Tibial artery (tissue), 4 donors: ENCODE measurements around the gene DNAJC6.
"Not testable (repeated sequence)": the region's sequence is repeated elsewhere in the genome, so short reads cannot be mapped to it uniquely, and the experiment has no call there.

ENCODE experiments used
- DNase-seq, 2 donors: peaks; one replicate each; pipeline ENCODE4 v3.0.0-alpha.2; 2019
- H3K27ac ChIP-seq, 2 donors: fragments of 200-600 bp; sonication (generic) in 1 of 2; 1 replicate in 1 of 2; 2 replicates in 1 of 2; pipeline ENCODE4 v1.5.1; 2018 to 2019; ENCODE audit warnings: mild to moderate bottlenecking in 1 of 2
- H3K27me3 ChIP-seq, 2 donors: fragments of 200-600 bp; sonication (generic) in 1 of 2; one replicate each; pipeline versions ENCODE4 v1.5.1 to v1.6.0; 2016 to 2019
- H3K36me3 ChIP-seq, 3 donors: fragments of 200-600 bp; sonication (generic) in 2 of 3; one replicate each; pipeline ENCODE4 v1.5.1; 2016 to 2019; ENCODE audit warnings: mild to moderate bottlenecking in 2 of 3
- H3K4me1 ChIP-seq, 4 donors: fragments of 200-600 bp; sonication (generic) in 2 of 4; 1 replicate in 3 of 4; 2 replicates in 1 of 4; pipeline ENCODE4 v1.5.1; 2016 to 2019
- H3K4me3 ChIP-seq, 2 donors: fragments of 200-600 bp; sonication (generic) in 1 of 2; 1 replicate in 1 of 2; 2 replicates in 1 of 2; pipeline ENCODE4 v1.5.1; 2018 to 2019; ENCODE audit warnings: mild to moderate bottlenecking in 2 of 2
- H3K9me3 ChIP-seq, 3 donors: fragments of 200-600 bp; sonication (generic) in 1 of 3; one replicate each; pipeline ENCODE4 v1.5.1; 2016 to 2019
- CTCF ChIP-seq, 2 experiments: fragments of 200-600 bp in 1 of 2; fragments of 450-650 bp in 1 of 2; IDR thresholded peaks; one replicate each; pipeline ENCODE4 v1.5.1; 2017 to 2019; ENCODE audit warnings: antibody characterized with exemption in 2 of 2, mild to moderate bottlenecking in 1 of 2, moderate library complexity in 1 of 2
- intact Hi-C: fragments of 100-400 bp; cut with DNase I; formaldehyde crosslinking; loops from one replicate; pipeline ENCODE4 v1.15.0; 2023; ENCODE audit warnings: low total_unique reads

Gene DNAJC6

GRCh38 chr1:65372557-65372956 lies 63.2 kb downstream of the DNAJC6 start:
- Histone ChIP-seq H3K4me3 (no peak overlapping the region), H3K4me1 (no peaks in the 10 kb centered on the region), H3K36me3 (no peaks in the 10 kb centered on the region), H3K9me3 (no peaks in the 10 kb centered on the region), H3K27me3 (no peaks in the 10 kb centered on the region), H3K27ac (no peak overlapping the region)
- TF ChIP-seq CTCF (IDR thresholded peaks at IDR 0.05) = no peak
- DNase-seq = no peak
- intact Hi-C loops = no loop called here

GRCh38 chr1:65377496-65378246 lies 68.3 kb downstream of the DNAJC6 start:
- no peak for DNase-seq
- no peaks in the 10 kb centered on the region for H3K4me1 ChIP-seq
- no peaks in the 10 kb centered on the region for H3K9me3 ChIP-seq
- TF ChIP-seq CTCF (IDR thresholded peaks at IDR 0.05) = no peak
- intact Hi-C loops = no loop called here
- H3K27ac ChIP-seq = no peak overlapping the region
- no peaks in the 10 kb centered on the region for H3K36me3 ChIP-seq
- no peak overlapping the region for H3K4me3 ChIP-seq
- no peaks in the 10 kb centered on the region for H3K27me3 ChIP-seq

- Histone ChIP-seq H3K27me3 (no peaks in the 10 kb centered on the region), H3K36me3 (no peaks in the 10 kb centered on the region), H3K27ac (no peak overlapping the region), H3K9me3 (no peaks in the 10 kb centered on the region), H3K4me3 (no peak overlapping the region), H3K4me1 (no peaks in the 10 kb centered on the region)
- intact Hi-C loops = no loop called here
- DNase-seq = no peak
- no peak for TF ChIP-seq CTCF (IDR thresholded peaks at IDR 0.05)
These were observed 69.1 kb downstream of the DNAJC6 start for GRCh38 chr1:65378247-65378946.

- DNase-seq, H3K27ac ChIP-seq, H3K4me1 ChIP-seq, intact Hi-C loops, H3K9me3 ChIP-seq, H3K27me3 ChIP-seq, H3K4me3 ChIP-seq: not testable (repeated sequence)
- H3K36me3 ChIP-seq = peaks cover 3 to 19% (median 3%) of the 10 kb centered on the region in 3 donors
These were observed 75.1 kb downstream of the DNAJC6 start for GRCh38 chr1:65384426-65384825.

GRCh38 chr1:65386439-65386838 lies 77.1 kb downstream of the DNAJC6 start:
- no peak for DNase-seq
- Histone ChIP-seq H3K27ac (no peak overlapping the region), H3K36me3 (peaks cover 3 to 22% (median 8%) of the 10 kb centered on the region in 3 donors), H3K9me3 (no peaks in the 10 kb centered on the region), H3K4me1 (no peaks in the 10 kb centered on the region), H3K27me3 (no peaks in the 10 kb centered on the region), H3K4me3 (no peak overlapping the region)
- intact Hi-C loops = no loop called here
- no peak for TF ChIP-seq CTCF (IDR thresholded peaks at IDR 0.05)

- Histone ChIP-seq H3K4me3 (no peak overlapping the region), H3K9me3 (no peaks in the 10 kb centered on the region), H3K27ac (no peak overlapping the region), H3K27me3 (no peaks in the 10 kb centered on the region), H3K4me1 (no peaks in the 10 kb centered on the region), H3K36me3 (peaks cover 3 to 31% (median 13%) of the 10 kb centered on the region in 3 donors)
- no peak for DNase-seq
- TF ChIP-seq CTCF (IDR thresholded peaks at IDR 0.05) = no peak
- intact Hi-C loops = no loop called here
These were observed 78.5 kb downstream of the DNAJC6 start for GRCh38 chr1:65387821-65388220.
